Measurements from ENCODE around the gene SLC12A9. TPM values are rescaled to one million over a fixed set of nuclear protein-coding genes. Genes with fewer than 3 reads are reported as not detected.

The SLC12A9 gene
- total and polyA plus RNA-seq, 7 donors = 2.2 to 4.7 (median 3.3) TPM

DNA sequence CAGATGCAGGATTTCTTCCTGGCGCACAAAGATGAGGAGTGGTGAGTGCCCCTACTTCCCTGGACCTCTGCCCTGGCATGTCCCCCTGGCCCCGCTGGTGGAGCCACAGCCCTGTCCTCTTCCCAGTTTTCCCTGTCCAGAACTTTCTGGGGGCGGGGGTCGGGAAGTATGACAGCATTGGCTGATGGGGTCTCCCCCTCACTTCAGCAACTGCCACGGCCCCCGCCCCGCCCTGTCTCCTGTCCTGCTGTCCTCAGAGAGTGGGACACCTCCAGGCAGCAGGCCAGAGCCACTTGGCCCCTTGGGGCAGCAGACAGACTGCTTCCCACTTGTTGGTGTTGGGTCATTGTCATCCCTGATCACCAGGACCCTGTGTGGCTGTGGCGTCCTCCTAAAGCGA is 29.7 kb downstream of the SLC12A9 start:
- Histone ChIP-seq H3K9me3 (no peaks in the 10 kb centered on the region), H3K4me1 (peaks cover 20% of the 10 kb centered on the region), H3K27me3 (ENCODE audit: insufficient read depth in 3 of 3, low read length in 2 of 3) (no peaks in the 10 kb centered on the region), H3K36me3 (ENCODE audit: insufficient read depth in 1 of 2, low read depth in 1 of 2) (peaks cover 18 to 92% of the 10 kb centered on the region in 2 donors), H3K27ac (no peak overlapping the region), H3K4me3 (no peak overlapping the region)
- DNase-seq = peak in 1 of 2 donors; percentile 40
- no peak for TF ChIP-seq CTCF (IDR thresholded peaks at IDR 0.05)
- WGBS, 3 donors = 86 to 91% (median 87%) methylated on average over 9 of the region's 9 CpGs
- intact Hi-C loops (cut with DNase I) = loop anchor here in 1 of 2 donors (10.0 kb wide), 1 partner anchor 363 kb away; the partner anchor contains the start of gene FIS1
- ATAC-seq = no peak

DNA sequence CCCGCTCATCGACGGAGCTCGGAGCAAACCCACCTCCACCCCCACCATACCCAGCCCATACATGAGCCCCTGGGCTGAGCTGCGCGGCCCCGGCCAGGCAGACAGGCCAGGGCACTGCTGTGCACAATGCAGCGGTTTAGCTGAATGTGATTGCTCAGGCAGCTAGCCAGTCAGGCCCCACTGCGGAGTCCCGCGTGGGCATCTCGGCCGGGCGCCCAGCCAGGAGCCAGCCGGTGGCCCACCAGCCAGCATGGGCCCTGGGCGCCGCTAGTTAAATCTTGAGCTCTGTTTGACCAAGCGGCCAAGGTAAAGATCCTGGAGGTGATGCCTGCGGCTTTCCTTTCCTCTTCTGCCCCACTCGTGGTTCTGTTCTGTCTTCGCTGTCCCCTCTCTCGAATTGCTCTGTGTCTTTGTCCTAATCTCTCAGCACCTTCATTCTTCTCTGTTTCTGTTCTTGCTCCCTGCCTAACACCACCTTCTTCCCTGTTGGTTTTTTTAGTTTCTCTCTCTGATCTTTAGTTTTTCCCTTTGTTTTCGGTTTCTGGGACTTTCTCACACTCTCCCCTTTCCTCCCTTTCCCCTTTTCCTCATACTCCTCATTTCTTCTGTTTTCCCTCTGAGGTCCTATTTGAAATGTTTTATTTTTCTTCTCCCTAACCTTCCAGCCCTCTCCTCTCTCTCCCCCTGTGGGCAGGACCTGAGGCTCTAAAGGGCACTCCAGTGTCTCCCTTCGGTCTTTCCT is 30.4 kb downstream of the SLC12A9 start:
- DNase-seq = peak in 1 of 2 donors; percentile 28
- WGBS, 3 donors = 87 to 91% (median 89%) methylated on average over 22 to 24 of the region's 24 CpGs
- H3K27ac ChIP-seq = no peak overlapping the region
- intact Hi-C loops (cut with DNase I) = loop anchor here in 1 of 2 donors (10.0 kb wide), 1 partner anchor 362 kb away; the partner anchor contains the start of gene FIS1
- no peak for ATAC-seq
- no peak overlapping the region for H3K4me3 ChIP-seq
- peaks cover 17% of the 10 kb centered on the region for H3K4me1 ChIP-seq
- TF ChIP-seq CTCF (IDR thresholded peaks at IDR 0.05) = no peak
- H3K27me3 ChIP-seq (ENCODE audit: insufficient read depth in 3 of 3, low read length in 2 of 3) = no peaks in the 10 kb centered on the region
- peaks cover 18 to 92% of the 10 kb centered on the region in 2 donors for H3K36me3 ChIP-seq (ENCODE audit: insufficient read depth in 1 of 2, low read depth in 1 of 2)
- no peaks in the 10 kb centered on the region for H3K9me3 ChIP-seq

GRCh38 chr7:100884736-100885439 is 32.4 kb downstream of the SLC12A9 start:
- Histone ChIP-seq H3K27ac (no peak overlapping the region), H3K4me3 (no peak overlapping the region), H3K4me1 (peaks cover 13% of the 10 kb centered on the region), H3K36me3 (ENCODE audit: insufficient read depth in 1 of 2, low read depth in 1 of 2) (peaks cover 18 to 83% of the 10 kb centered on the region in 2 donors), H3K27me3 (ENCODE audit: insufficient read depth in 3 of 3, low read length in 2 of 3) (no peaks in the 10 kb centered on the region), H3K9me3 (no peaks in the 10 kb centered on the region)
- intact Hi-C loops (cut with DNase I) = loop anchor here in 1 of 2 donors (10.0 kb wide), 1 partner anchor 360 kb away; the partner anchor contains the start of gene FIS1
- ATAC-seq (no peak), DNase-seq (no peak)
- 87 to 90% (median 89%) methylated on average over 29 of the region's 29 CpGs for WGBS, 3 donors
- no peak for TF ChIP-seq CTCF (IDR thresholded peaks at IDR 0.05)

- Histone ChIP-seq H3K27ac (no peak overlapping the region), H3K36me3 (ENCODE audit: insufficient read depth in 1 of 2, low read depth in 1 of 2) (peaks cover 18 to 81% of the 10 kb centered on the region in 2 donors)
- WGBS, 3 donors = 79 to 85% (median 83%) methylated on average over 22 of the region's 22 CpGs
Observed at GRCh38 chr7:100885440-100886141, 33.1 kb downstream of the SLC12A9 start.

More at GRCh38 chr7:100885440-100886141, 33.1 kb downstream of the SLC12A9 start:
- intact Hi-C loops (cut with DNase I) = loop anchor here in 1 of 2 donors (10.0 kb wide), 1 partner anchor 359 kb away; the partner anchor contains the start of gene FIS1
- Histone ChIP-seq H3K9me3 (no peaks in the 10 kb centered on the region), H3K4me1 (peaks cover 14% of the 10 kb centered on the region), H3K27me3 (ENCODE audit: insufficient read depth in 3 of 3, low read length in 2 of 3) (no peaks in the 10 kb centered on the region), H3K4me3 (no peak overlapping the region)
- DNase-seq = no peak
- no peak for ATAC-seq
- TF ChIP-seq CTCF (IDR thresholded peaks at IDR 0.05) = no peak
